GM18907 (cell line): ENCODE measurements around the gene ASCL3.
"Not testable (repeated sequence)": the region's sequence is repeated elsewhere in the genome, so short reads cannot be mapped to it uniquely, and the experiment has no call there.

Experiments
- ATAC-seq: cut with Tn5 transposase; IDR thresholded peaks from one replicate; pipeline ENCODE4 v1.9.1; 2021; ENCODE audit warnings: mild to moderate bottlenecking, moderate library complexity; ENCODE audit not compliant: unreplicated experiment

The ASCL3 gene

DNA sequence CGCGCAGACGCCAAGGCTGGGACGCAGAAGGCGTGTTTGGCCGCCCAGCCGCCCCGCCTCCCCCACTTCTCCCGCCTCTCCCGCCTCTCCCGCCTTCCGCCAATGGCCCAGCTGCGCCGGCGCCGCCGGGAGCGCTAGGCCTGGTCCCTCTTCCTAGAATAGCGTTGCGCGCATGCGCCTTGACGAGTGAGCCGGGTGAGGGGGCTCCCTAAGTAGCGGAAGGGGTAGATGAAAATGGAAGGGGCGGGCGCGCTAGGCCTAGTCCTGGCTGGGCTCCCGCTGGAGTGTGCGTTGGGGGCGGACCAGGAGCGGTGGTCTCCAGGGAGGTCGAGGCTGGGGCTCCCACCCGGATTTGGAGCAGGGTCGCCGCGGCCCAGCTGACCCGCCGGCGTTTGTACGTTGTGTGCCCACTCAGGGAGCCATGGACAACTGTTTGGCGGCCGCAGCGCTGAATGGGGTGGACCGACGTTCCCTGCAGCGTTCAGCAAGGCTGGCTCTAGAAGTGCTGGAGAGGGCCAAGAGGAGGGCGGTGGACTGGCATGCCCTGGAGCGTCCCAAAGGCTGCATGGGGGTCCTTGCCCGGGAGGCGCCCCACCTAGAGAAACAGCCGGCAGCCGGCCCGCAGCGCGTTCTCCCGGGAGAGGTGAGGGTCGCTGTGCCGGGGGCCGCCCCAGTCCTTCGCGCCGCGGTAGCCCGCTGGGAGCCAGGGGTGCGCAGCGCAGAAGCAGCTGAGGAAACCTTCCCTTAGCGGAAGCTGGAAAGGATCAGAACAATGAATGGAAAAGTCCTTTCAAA lies 31.6 kb downstream of the ASCL3 start, which contains the start of gene AKIP1:
Gene AKIP1, plus strand, starts transcription at position 161 of the 795 bp plus-strand sequence. Its CDS starts 261 bp downstream, at position 422.
- ATAC-seq: peak; percentile 80

DNA sequence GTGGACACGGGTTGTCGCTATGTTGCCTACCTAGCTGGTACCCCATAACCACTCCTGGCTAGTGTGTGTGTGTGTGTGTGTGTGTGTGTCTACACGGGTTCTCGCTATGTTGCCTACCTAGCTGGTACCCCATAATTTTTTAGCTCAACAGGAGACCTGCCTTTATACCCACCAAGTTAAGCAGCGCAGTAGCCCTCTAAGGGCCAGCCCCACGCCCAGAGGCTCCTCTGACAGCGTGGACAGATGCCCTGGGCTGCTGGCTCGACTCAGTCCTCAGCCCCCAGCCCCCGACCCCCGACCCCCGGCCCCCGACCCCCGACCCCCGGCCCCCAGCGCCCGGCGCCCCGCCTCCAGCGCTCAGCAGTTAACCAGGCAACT lies 32.2 kb downstream of the ASCL3 start:
- ATAC-seq: peak; percentile 8

DNA sequence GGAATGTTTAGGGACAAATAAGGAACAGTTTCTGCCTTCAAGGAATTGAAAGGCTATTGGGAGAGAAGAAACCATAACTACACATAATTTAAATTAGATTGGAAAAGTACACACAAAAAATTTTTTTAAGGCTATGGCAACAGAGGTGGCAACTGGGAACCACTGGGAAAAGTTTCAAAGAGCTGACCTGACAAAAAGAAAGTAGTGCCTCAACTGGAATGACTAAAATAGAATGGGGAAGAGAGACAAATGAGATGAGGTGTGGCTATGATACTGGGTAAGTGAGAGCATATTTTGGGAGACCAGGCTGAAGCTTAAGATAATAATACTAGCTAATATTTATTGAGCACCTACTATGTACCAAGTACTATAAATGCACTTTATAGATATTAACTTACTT lies 34.7 kb downstream of the ASCL3 start:
- ATAC-seq: no peak

DNA sequence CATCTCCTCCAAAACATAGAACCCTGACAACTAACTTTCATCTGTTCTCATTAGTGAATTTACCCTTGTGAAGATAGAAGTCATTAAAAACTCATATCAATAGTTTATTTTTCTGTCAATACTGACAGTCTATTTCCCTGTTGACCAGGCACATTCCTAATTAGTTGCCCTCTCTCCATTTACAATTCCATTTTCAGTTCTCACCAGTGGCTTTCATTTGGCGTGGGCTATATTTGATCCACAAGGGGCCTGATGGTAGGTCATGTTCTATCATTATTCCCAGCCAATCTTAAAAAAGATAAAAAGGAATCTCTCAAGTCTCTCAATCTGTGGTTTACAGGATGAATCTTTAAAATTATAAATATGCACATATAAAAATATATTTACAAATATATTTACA lies 35.7 kb downstream of the ASCL3 start:
- no peak for ATAC-seq

DNA sequence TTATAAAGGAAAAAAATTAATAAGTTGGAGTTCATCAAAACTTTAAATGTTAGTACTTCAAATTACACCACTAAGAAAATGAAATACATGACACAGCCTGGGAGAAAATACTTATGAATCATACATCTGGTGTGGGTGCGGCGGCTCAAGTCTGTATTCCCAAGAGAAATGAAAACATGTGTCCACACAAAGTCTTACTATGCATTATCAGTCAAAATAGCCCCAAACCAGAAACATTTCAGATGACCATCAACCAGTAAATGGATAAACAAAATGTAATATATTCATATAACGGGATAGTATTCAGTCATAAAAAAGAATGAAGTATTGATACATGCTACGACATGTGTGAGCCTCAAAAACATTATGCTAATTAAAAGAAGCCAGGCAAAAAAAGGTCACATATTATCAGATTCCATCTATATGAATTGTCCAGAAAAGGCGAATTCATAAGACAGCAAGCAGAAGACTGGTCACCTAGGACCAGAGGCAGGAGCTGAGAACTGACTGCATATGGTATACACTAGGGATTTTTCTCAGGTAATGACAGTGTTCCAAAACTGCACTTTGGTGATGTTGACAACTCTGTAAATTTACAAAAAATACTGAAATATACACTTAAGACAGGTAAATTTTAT lies 37.2 kb downstream of the ASCL3 start:
- no peak for ATAC-seq

DNA sequence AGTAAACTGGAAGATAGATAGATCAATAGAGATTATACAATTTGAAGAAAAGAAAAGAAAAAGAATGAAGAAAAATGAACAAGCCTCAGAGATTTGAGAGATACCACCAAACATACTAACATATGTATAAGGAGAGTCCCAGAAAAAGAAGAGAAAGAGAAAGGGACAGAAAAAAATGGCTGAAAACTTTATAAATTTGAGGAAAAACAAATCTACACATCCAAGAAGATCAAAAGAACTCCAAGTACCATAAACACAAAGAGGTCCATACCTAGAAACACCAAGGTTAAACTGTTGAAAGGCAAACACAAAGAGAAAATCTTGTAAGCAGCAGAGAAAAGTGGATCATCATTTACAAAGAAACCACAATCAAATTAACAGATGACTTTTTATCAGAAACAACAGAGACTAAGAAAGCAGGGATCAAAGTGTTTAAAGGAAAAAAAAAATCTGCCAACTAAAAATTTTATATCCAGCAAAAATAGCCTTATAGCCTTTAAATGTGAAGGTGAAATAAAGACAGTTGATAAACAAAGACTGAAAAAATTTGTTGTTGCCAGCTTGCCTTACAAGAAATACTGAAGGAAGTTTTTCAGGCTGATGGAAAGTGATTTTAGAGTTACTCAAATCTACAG lies 43.6 kb downstream of the ASCL3 start:
- no peak for ATAC-seq

DNA sequence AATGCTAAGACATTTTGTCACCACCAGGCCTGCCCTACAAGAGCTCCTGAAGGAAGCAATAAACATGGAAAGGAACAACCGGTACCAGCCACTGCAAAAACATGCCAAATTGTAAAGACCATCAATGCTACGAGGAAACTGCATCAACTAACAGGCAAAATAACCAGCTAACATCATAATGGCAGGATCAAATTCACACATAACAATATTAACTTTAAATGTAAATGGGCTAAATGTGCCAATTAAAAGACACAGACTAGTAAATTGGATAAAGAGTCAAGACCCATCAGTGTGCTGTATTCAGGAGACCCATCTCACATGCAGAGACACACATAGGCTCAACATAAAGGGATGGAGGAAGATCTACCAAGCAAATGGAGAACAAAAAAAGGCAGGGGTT lies 51.6 kb downstream of the ASCL3 start:
- ATAC-seq: not testable (repeated sequence)
